ENCODE measurements around the gene CCDC27. TPM values are rescaled to one million over a fixed set of nuclear protein-coding genes. Genes with fewer than 3 reads are reported as not detected.
A peak's percentile ranks its signal among the peaks of the same experiment; 100 is the strongest.
"Not testable (repeated sequence)": the region's sequence is repeated elsewhere in the genome, so short reads cannot be mapped to it uniquely, and the experiment has no call there.

Gene CCDC27
- total RNA-seq, 1 donor from 2014 or later = not detected

DNA sequence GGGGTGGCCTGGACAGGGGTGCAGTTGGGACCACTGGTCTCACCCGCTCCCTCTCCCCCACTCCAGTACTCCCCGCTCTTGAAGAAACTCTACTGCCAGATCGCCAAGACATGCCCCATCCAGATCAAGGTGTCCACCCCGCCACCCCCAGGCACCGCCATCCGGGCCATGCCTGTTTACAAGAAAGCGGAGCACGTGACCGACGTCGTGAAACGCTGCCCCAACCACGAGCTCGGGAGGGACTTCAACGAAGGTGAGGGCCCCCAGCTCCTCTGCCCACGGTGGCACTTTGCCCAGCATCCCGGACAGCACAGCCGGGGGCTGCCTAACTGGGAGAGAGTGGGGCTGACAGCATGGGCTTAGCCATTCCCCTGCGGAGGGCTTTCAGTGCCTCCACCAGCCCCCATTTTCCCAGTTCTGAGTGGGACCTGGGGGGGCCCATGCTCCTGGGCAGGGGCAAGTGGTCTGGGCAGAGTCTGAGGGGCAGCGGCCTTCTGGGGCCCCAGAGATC lies 30.2 kb upstream of the CCDC27 start:
- Mint-ChIP-seq H3K27ac (no peak overlapping the region), H3K4me3 (no peak overlapping the region), H3K27me3 (no peaks in the 10 kb centered on the region), H3K4me1 (ENCODE audit: unreplicated experiment) (no peaks in the 10 kb centered on the region), H3K9me3 (no peaks in the 10 kb centered on the region), H3K36me3 (no peaks in the 10 kb centered on the region)
- TF ChIP-seq, protein P1, sequence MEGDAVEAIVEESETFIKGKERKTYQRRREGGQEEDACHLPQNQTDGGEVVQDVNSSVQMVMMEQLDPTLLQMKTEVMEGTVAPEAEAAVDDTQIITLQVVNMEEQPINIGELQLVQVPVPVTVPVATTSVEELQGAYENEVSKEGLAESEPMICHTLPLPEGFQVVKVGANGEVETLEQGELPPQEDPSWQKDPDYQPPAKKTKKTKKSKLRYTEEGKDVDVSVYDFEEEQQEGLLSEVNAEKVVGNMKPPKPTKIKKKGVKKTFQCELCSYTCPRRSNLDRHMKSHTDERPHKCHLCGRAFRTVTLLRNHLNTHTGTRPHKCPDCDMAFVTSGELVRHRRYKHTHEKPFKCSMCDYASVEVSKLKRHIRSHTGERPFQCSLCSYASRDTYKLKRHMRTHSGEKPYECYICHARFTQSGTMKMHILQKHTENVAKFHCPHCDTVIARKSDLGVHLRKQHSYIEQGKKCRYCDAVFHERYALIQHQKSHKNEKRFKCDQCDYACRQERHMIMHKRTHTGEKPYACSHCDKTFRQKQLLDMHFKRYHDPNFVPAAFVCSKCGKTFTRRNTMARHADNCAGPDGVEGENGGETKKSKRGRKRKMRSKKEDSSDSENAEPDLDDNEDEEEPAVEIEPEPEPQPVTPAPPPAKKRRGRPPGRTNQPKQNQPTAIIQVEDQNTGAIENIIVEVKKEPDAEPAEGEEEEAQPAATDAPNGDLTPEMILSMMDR (conservative IDR thresholded peaks at IDR 0.05) = no peak
- no peak for DNase-seq (ENCODE audit: extremely low spot score, unreplicated experiment)

DNA sequence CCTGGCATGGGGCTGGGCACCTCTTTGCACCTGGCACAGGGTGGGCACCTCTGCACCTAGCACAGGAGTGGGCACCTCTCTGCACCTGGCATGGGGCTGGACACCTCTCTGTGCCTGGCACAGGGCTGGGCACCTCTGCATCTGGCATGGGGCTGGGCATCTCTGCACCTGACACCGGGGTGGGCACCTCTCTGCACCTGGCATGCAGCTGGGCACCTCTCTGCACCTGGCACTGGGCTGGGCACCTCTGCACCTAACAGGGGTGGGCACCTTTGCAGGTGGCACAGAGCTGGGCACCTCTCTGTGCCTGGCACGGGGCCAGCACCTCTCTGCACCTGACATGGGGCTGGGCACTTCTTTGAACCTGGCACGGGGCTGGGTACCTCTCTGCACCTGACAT lies 29.4 kb upstream of the CCDC27 start:
- H3K36me3 Mint-ChIP-seq = no peaks in the 10 kb centered on the region
- H3K27ac Mint-ChIP-seq = no peak overlapping the region
- no peaks in the 10 kb centered on the region for H3K9me3 Mint-ChIP-seq
- no peak for DNase-seq (ENCODE audit: extremely low spot score, unreplicated experiment)
- no peaks in the 10 kb centered on the region for H3K4me1 Mint-ChIP-seq (ENCODE audit: unreplicated experiment)
- no peaks in the 10 kb centered on the region for H3K27me3 Mint-ChIP-seq
- TF ChIP-seq, protein P1 (conservative IDR thresholded peaks at IDR 0.05) = no peak
- no peak overlapping the region for H3K4me3 Mint-ChIP-seq

DNA sequence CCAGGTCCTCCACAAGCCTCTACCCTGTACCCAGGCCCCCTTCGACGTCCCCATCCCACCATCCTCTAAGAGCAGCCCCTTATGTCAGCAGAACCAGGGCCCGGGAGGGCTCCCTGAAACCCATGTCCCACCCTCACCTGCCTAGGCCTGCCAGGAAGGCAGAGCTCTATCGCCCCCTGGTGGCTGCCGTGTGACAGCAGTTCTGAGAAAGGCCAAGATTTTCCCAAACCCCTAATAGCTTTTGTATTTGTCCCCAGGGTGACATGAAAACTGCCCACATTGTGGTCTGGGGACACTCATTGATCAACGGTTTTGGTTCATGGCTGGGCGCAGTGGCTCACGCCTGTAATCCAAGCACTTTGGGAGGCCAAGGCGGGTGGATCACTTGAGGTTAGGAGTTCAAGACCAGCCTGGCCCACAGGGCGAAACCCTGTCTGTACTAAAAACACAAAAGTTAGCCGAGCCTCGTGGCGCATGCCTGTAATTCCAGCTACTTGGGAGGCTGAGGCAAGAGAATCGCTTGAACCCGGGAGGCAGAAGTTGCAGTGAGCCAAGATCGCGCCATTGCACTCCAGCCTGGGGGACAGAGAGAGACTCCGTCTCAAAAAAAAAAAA lies 27.7 kb upstream of the CCDC27 start:
- TF ChIP-seq, protein P1 (conservative IDR thresholded peaks at IDR 0.05) = peak; percentile 97
- not testable (repeated sequence) for H3K36me3 Mint-ChIP-seq; H3K27ac Mint-ChIP-seq; H3K4me3 Mint-ChIP-seq; H3K9me3 Mint-ChIP-seq; H3K4me1 Mint-ChIP-seq (ENCODE audit: unreplicated experiment); H3K27me3 Mint-ChIP-seq
- peak; percentile 89 for DNase-seq (ENCODE audit: extremely low spot score, unreplicated experiment)

DNA sequence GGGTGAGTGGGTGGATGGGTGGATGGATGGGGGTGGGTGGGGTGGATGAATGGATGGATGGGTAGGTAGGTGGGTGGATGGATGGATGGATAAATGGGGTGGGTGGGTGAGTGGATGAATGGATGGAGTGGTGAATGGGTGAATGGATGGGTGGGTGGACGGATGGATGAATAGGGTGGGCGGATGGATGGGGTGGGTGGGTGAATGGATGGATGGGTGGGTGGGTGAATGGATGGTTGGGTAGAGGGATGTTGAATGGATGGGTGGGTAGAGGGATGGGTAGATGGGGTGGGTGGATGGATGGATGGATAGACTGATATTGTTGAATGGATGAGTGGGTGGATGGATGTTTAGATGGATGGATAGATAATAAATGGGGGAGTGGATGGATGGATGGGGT lies 26.9 kb upstream of the CCDC27 start:
- Mint-ChIP-seq H3K4me3 (no peak overlapping the region), H3K36me3 (no peaks in the 10 kb centered on the region), H3K27ac (no peak overlapping the region), H3K27me3 (no peaks in the 10 kb centered on the region), H3K9me3 (no peaks in the 10 kb centered on the region), H3K4me1 (ENCODE audit: unreplicated experiment) (no peaks in the 10 kb centered on the region)
- DNase-seq (ENCODE audit: extremely low spot score, unreplicated experiment) = no peak
- TF ChIP-seq, protein P1 (conservative IDR thresholded peaks at IDR 0.05) = no peak

DNA sequence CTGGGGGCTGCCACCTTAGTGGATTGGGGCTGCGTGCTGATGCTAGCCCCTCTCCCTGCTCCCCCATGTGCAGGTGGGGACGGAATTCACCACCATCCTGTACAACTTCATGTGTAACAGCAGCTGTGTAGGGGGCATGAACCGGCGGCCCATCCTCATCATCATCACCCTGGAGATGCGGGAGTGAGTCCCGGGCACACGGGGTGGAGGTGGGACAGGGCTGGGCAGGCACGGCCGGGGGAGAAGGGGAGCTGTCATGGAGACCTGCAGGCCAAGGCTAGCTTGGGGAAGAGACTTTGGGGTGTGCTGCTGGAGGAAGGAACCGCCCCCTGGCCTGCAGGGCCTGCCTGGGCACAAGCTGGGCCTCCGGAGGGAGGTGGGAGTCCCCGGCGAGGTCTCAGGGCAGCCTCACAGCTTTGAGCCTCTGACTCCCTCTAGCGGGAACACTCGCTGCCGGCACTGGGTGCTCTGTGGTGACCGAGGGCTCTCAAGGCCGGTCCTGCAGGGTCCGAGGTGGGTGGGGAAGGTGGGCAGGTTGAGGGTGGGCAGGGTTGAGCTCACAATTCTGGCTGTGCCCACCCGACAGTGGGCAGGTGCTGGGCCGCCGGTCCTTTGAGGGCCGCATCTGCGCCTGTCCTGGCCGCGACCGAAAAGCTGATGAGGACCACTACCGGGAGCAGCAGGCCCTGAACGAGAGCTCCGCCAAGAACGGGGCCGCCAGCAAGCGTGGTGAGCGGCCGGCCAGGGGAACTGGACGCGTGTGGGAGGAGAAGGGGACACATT lies 25.0 kb upstream of the CCDC27 start:
- no peak for DNase-seq (ENCODE audit: extremely low spot score, unreplicated experiment)
- Mint-ChIP-seq H3K9me3 (no peaks in the 10 kb centered on the region), H3K4me1 (ENCODE audit: unreplicated experiment) (no peaks in the 10 kb centered on the region), H3K27ac (no peak overlapping the region), H3K27me3 (no peaks in the 10 kb centered on the region), H3K36me3 (no peaks in the 10 kb centered on the region), H3K4me3 (no peak overlapping the region)
- TF ChIP-seq, protein P1 (conservative IDR thresholded peaks at IDR 0.05) = peak; percentile 57
